GM19351 (cell line): ENCODE measurements around the gene GPSM3.
A peak's percentile ranks its signal among the peaks of the same experiment; 100 is the strongest.
"Not testable (repeated sequence)": the region's sequence is repeated elsewhere in the genome, so short reads cannot be mapped to it uniquely, and the experiment has no call there.

ENCODE experiments used
- ATAC-seq: cut with Tn5 transposase; IDR thresholded peaks from one replicate; pipeline ENCODE4 v1.9.1; 2021; ENCODE audit warnings: mild to moderate bottlenecking, moderate library complexity; ENCODE audit not compliant: unreplicated experiment

GPSM3 gene

GRCh38 chr6:32203426-32204267 is 11.2 kb upstream of the GPSM3 start:
- no peak for ATAC-seq

GRCh38 chr6:32202186-32202585 is 9.7 kb upstream of the GPSM3 start:
- no peak for ATAC-seq

GRCh38 chr6:32200711-32201475 is 8.4 kb upstream of the GPSM3 start:
- ATAC-seq = no peak

GRCh38 chr6:32198866-32199265 is 6.4 kb upstream of the GPSM3 start:
- ATAC-seq = no peak

- no peak for ATAC-seq
Observed at GRCh38 chr6:32198345-32198696, 5.9 kb upstream of the GPSM3 start.

GRCh38 chr6:32196682-32197616 is 4.5 kb upstream of the GPSM3 start:
- no peak for ATAC-seq

GRCh38 chr6:32195902-32196681 is 3.6 kb upstream of the GPSM3 start:
- peak; percentile 74 for ATAC-seq

GRCh38 chr6:32195652-32195901 is 3.1 kb upstream of the GPSM3 start:
- ATAC-seq = peak; percentile 70

GRCh38 chr6:32194825-32195651 is 2.6 kb upstream of the GPSM3 start:
- ATAC-seq = no peak

GRCh38 chr6:32194388-32194787 is 1.9 kb upstream of the GPSM3 start:
- no peak for ATAC-seq

- not testable (repeated sequence) for ATAC-seq
Observed at GRCh38 chr6:32193096-32193495, 653 bp upstream of the GPSM3 start.

GRCh38 chr6:32191696-32192607 is 491 bp downstream of the GPSM3 start:
- no peak for ATAC-seq

GRCh38 chr6:32190911-32191677 is 1.3 kb downstream of the GPSM3 start:
- ATAC-seq = no peak

GRCh38 chr6:32190054-32190851 is 2.2 kb downstream of the GPSM3 start, which contains the start of gene PBX2:
Gene PBX2, minus strand, starts transcription at chr6:32190202. Its CDS starts 287 bp downstream, at chr6:32189915.
- ATAC-seq = peak; percentile 50

GRCh38 chr6:32189742-32190053 is 2.7 kb downstream of the GPSM3 start:
- ATAC-seq = no peak

GRCh38 chr6:32189069-32189741 is 3.2 kb downstream of the GPSM3 start:
- no peak for ATAC-seq
